Fibroblast of gingiva (primary cell): ENCODE data around the gene KIF24.
"Not testable (repeated sequence)": the region's sequence is repeated elsewhere in the genome, so short reads cannot be mapped to it uniquely, and the experiment has no call there.

ENCODE experiments used
- DNase-seq: peaks from one replicate; pipeline ENCODE4 v3.0.0-alpha.2; 2011; ENCODE audit warnings: low read depth

KIF24 gene

DNA sequence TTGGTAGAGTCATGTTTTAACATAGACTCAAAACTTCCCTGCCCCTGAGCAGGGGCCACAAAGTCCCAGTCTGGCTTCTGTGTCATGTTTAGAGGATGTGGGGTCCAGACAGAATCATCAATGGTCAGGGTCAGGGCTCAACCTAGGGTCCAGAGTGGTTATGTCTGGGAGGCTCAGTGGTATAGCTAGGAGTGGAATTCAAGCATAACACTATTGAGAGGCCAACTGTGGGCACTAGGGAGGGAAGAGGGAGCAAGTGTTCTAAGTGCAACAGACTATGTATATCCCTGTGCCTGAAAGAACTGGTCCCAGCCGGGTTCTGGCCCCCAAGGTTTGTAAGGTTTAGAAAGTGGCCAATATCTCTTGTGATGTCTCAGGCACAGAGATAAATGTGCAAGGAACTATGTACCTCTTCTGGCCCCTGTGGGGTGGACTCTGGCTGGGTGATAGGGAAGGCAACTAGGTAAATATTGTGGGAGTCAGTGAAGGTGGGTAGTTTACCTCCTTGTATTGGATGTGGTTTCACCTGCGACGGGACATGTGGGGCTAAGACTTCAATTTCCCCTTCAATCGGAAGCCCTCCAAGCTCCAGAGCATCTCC, 33.6 kb upstream of the KIF24 start:
- no peak for DNase-seq

DNA sequence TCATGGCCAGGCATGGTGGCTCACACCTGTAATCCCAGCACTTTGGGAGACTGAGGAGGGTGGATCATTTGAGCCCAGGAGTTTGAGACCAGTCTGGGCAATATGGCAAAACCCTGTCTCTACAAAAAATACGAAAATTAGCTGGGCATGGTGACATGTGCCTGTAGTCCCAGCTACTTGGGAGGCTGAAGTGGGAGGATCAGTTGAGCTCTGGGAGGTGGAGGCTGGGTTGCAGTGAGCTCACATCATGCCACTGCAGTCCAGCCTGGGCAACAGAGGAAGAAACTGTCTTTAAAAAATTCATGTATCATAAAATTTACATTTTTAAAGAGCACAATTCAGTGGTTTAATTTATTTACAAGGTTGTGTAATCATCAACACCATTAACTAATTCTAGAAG, 23.9 kb upstream of the KIF24 start:
- DNase-seq, result not testable (repeated sequence)

DNA sequence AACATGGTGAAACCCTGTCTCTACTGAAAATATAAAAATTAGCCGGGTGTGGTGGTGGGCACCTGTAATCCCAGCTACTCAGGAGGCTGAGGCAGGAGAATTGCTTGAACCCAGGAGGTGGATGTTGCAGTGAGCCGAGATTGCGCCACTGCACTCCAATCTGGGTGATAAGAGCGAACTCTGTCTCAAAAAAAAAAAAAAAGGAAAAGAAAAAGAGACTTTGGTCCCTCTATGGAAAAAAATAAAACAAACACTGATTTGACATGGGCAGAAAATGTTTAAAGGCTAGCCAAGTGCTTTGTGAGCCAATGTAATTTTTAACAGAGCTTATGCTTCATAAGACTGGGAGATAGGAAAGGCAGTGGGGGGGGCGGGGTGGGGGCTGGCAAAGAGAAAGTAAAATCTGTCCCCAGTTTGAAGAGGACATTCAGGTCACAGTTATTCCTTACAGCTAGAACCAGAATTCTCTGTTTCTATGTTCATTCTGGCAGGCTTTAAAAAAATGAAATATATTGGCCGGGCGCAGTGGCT, 23.1 kb upstream of the KIF24 start:
- not testable (repeated sequence) for DNase-seq

DNA sequence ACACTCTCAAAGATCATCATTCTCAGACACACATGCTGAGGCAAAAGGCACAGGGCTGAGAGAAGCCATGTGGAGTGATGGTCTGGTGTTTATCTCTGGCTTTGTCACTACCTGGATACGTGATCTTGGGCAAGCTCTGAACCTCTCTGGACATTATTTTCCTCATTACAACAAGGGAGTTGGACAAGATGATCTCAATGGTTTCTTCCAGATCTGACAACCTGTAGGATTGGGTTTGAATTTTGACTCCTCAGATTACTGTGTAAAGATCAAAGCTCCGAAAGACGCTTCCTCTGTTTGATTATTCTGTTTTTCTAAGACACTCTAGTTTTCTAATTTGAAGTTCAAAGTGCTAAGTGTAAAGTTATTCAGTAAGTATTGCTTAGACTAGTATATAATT, 20.3 kb upstream of the KIF24 start:
- no peak for DNase-seq

DNA sequence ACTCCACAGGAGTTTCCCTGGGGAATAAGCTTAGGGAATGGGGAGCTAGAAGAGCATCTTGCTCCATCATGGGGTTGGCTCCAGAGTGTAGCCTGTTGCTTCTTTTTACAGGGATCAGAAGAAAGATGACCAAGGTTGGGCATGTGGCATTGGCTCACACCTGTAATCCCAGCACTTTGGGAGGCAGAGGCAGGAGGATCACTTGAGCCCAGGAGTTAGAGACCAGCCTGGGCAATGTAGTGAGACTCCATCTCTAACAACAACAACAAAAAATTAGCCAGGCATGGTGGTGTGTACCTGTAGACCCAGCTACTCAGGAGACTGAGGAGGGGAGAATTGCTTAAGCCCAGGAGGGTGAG, 18.7 kb upstream of the KIF24 start:
- no peak for DNase-seq

DNA sequence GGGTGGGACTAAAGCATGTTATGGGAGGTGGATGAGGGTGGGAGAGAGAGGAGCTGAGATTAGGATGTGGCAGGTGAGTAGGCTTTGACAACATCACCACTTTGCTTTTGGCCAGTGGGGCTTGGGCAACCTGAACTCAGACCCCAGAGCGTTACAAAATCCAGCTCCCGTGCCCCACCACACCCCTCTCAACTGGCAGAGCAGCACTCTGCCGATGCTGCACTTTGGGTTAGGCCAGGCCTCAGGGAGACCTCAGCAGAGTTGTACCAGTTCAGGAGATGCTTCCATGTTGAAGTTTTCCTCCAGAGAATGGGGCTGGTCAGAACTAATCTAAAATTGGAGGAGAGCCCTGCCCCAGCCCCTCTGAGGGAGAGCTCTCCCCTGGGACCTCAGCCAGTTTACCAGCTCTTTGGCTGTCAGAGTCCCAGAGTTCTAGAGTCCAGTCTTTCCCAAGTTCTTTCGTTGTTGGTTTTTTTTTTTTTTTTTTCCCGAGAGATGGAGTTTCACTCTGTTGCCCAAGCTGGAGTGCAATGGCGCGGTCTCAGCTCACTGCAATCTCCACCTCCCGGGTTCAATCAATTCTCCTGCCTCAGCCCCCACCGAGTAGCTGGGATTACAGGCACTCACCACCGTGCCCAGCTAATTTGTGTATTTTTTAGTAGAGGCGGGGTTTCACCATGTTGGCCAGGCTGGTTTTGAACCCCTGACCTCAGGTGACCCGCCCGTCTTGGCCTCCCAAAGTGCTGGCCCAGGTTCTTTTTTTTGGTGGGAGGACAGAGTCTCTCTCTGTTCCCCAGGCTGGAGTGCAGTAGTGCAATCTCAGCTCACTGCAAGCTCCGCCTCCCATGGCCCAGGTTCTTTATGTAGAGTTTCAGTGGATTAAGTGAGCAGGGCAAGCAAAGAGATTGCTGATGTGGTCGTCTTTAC, 18.1 kb upstream of the KIF24 start:
- no peak for DNase-seq

DNA sequence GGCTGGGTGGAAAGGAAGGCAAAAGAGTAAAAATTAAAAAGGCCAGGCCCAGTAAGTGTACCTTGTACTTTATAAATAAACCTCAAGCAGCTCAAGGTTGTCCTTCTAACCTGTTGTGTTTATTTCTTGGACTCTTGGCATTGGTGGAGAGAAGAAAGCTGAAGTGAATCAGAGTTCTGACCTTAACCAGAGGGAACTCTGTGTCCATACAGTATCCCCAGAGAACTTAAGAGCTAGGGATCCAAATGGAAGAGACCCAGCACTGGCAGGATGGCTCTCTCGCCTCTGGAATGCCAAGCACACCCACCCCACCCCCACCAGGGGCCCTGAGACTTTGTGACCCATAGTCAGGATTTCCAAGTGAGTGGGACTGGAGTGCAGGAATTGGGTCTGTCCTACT, 14.5 kb upstream of the KIF24 start:
- DNase-seq, result no peak

DNA sequence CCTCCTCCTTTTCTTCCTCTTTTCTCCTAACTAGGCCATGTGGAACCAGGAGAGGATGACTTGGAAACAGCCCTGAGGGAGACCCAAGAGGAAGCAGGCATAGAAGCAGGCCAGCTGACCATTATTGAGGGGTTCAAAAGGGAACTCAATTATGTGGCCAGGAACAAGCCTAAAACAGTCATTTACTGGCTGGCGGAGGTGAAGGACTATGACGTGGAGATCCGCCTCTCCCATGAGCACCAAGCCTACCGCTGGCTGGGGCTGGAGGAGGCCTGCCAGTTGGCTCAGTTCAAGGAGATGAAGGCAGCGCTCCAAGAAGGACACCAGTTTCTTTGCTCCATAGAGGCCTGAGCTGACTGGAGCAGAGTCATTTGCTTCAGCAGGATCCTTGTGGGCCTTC, 14.0 kb upstream of the KIF24 start:
- DNase-seq, result no peak

DNA sequence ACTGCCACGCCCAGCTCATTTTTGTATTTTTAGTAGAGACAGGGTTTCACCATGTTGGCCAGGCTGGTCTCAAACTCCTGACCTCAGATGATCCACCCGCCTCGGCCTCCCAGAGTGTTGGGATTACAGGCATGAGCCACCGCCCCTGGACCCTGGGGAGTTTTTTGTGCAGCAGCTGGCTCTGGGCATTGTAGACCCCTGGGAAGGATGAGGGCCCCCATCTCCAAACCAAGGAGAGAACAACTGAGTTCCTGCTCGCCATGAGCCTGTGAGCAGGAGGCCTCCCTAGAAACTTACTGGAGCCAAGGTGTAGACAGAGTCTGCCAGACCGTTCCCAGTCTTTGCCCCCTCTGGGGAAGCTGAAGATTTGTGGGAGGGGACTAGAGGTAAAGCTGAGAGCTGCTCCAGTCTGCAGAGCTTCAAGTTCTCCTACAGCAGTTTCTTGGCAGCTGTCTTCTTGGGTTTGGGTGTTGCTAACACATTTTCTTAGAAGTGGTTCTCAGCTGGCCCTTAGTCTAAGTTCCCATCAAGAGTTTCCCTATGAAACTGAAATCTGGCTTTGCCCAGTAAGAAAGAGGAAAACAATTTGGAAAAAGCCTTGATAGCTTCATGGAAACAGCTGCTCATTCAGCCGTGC, 12.7 kb upstream of the KIF24 start:
- no peak for DNase-seq

DNA sequence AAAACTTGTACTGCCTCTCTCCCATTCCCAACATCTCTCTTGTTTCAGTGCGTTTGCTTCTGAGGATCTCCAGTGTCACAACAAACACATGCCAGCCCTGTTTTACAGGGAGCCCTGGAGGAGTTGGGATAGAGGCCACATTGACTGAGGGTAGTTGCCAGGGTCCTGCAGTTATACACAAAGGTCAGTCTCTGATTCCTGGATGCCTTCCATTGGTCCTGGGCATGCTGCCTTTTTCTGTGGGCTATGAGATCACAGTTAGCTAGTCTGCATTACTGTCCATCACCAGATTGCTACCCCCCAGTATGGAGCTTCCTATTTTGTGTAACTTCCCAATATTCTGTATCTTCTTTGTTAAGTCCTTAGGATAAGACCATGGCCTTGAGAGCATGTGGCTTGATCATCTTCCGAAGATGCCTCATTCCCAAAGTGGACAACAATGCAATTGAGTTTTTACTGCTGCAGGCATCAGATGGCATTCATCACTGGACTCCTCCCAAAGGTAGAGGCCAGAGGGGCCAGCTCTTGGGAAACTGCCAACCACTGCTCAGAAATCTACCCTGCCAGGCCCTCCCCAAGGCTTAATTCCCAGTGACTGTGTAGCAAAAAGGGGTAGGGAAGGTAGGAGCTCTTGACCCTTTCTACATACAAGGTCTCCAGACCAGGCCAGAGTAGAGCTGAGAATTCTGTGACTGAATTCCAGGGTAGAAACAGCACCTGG, 9.8 kb upstream of the KIF24 start:
- DNase-seq, result no peak

DNA sequence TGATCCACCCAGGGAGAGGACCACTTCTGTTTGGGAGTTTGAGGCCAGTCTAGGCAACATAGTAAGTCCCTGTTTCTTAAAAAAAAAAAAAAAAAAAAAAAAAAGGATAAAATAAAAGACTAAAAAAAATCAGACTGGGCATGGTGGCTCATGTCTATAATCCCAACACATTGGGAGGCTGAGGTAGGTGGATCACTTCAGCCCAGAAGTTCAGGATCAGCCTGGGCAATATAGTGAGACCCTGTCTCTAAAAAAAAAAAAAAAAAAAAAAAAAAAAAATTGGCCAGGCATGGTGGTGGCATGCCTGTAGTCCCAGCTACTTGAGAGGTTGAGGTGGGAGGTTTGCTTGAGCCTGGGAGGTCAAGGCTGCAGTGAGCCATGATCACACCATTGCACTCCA, 9.0 kb upstream of the KIF24 start:
- DNase-seq, result not testable (repeated sequence)

DNA sequence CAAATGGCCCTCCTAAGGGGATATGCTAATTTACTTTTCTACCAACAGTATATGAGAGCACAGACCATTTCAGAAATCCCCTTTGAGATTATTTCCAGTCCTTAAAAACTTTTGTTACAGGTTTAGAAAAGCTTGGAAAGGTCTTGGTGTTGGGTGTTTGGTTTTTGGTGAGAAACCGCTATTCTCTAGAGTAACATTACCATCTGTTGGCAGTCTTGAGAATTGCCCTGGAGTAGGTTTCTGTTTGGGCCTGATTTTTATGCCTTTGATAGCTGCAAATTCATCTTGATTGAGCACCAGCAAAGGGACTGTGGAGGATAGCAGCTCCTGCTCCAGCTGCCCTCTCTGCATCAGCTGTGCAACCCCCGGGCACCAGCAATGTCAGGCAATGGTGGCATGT, 8.3 kb upstream of the KIF24 start:
- DNase-seq, result no peak

DNA sequence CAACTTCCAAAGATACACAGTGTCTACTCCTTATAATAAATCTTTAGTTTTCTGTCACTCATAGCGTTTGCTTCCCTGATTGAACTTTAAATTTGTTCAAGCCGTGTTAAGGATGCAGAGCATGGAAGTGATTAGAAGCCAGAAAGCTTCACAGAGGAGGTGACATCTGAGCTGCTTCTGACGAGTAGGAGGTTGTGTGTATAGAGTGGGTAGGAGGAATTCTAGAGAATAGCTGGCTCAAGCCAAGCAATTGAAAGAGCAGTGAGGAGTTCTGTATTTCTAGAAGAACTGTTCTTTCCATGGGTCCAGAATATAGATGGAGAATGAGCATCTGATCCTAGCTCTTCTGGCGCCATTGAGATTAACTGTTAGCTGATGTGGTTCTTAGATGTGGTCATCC, 6.3 kb upstream of the KIF24 start:
- no peak for DNase-seq

DNA sequence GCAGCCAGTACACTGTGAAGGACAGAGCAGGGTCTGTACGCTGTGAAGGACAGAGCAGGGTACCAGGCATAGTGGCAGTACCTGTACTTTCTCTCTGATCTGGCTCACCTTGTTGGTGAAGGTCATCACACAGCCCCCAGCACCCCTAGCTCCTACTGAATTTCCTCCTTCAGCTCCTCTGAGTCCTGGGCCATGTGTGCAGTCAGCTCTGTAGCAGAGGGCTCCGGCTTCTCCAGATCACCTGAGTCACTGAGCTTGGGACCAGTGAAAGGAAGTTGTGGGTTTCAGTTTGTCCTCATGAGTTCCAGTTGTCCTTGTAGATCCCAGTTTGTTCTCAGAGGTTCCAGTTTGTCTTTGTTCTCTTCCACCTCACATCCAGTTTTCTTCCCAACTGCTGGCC, 5.8 kb upstream of the KIF24 start:
- no peak for DNase-seq

DNA sequence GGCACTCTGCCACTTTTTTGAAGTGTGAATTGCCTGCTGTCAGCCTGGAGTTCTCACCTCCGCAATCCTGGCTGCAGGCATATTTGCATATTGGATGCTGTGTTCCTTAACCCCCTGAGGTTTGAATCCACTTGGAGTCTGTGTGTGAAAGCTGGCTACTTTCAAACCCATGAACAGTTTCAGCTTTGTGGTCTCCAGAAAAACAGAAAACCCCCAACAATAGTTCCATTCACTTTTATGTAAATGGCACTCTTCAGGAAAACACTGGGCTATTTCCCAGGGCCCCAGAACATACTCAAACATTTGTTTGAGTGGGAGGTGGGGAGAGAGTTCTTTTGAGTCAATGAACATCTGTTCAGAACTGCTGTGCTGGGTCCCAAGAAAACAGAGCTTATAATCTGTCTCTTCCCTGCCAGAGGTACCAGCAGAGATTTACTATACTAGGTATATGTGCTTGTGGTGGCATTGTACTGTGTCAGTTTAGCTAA, 5.3 kb upstream of the KIF24 start:
- DNase-seq, result no peak

DNA sequence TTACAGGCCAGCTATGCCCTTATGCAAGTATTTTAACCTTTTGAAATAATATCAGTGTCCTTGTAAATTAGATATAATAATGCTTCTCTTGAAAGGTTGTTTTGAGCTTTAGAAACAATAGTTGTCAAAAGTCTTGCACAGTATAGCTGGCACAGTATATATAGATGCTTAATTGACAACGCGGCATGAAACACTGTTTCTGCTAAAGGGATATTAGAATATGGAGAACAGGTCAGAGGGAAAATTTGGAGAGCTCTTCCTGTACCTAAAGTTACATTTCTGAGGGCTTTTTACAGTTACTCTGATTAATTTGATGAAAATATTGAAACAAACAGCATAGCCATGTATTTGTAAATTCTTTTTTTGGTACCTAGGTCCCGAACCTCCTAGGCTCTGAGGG, 4.8 kb upstream of the KIF24 start:
- DNase-seq, result no peak

DNA sequence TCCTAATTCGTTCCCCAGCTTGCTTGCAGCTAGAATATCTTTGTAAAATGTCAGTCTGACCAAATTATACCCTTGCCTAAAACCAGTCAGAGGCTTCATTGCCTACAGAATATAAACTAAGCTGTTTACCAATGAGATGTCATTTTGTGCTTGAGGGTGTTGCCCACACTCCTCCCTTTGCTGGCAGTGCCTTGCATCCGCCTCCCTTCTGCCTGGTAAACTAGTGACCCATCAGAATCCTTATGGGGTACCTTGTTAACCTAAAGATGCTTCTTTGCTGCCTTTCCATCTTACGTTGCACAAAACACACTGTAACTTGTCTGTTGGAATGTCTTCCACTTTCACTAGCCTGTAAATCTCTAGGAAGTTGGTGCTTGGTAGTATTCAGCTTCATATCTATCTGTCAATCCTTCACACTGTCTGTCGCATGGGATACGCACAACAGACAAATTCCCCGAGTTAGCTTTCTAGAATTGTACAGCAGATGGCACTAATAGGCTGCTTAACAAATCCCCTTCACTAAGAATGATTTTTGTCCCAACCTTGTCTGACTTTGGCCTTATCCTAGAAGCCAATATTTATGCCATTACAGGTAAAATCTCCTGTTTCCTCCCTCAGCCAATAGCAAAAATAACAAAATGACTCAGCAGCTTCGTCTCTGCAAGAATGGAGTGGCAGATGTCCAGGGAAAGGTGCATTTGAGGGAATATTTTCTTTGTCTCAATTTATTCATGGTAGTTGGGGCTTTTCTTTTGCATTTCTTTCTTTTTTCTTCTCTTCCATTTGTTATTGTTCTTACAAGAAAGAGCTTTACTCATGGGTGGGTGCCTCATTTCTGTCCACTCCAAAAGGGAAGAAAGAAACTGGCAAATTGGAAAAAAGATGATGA, 3.3 kb upstream of the KIF24 start:
- DNase-seq, result peak; percentile 37

DNA sequence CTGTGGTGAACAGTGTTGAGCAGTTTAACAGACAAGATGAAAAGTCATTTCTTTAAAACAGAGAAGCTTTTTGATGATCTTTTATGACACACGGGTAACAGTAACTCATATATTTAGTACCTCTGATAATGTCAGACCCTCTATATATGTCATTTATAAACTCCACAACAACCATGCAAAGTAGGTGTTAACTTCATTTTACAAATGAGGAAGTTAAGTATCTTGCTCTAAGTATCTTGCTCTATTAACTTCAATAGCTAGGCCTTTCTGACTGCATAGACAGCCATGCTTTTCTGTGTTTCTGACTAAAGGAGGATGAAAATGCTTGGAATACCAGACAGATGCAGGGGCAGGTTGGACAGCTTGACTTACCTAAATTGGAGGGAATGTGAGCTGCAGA, 2.1 kb upstream of the KIF24 start:
- DNase-seq, result no peak

DNA sequence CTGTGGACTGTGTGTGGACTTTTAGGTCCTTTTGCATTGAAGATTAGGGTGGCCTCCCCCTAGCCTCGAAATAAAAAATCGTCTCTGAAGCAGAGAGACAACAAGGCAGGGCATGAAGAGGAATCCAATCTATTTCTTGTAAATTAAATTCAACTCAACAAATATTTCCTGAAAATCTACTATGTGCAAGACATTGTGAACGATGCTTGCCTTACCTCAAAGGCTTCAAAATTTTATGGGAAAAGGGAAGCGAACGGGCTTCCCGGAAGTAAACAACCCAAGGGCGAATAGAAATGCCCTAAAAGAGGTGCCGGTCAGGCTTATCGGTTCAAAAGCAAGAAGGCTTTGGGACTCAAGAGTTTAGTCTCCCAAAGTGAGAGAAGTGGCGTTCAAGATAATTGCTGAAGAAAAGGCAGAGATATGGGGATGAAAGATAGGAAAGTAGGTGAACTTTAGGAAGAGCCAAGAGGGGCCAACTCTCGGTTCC, 525 bp downstream of the KIF24 start:
- DNase-seq, result no peak

DNA sequence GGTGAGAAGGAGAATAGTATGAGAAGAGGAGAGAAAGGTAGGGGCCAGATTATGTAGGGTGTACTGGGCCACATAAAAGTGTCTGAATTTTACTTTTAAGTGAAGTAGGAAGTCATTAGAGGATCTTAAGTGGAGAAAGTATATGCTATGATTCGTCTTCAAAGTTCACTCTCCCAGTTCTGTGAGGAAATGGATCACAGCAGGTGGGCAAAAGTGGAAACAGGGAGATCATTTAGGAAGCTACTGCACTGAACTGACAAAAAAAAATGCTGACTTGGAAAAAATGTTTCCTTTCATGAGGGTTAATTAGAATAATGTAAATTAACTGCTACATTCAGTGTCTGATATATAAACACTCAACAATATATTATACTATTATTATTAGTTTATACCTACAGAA, 2.4 kb downstream of the KIF24 start:
- DNase-seq, result no peak
